ENCODE results near the gene ZNF778.
A peak's percentile ranks its signal among the peaks of the same experiment; 100 is the strongest.

Gene ZNF778

GRCh38 chr16:89194340-89195311 is 22.9 kb upstream of the ZNF778 start:
- no peak for DNase-seq (ENCODE audit: low read depth)

GRCh38 chr16:89195521-89196171 is 21.9 kb upstream of the ZNF778 start:
- DNase-seq (ENCODE audit: low read depth) = no peak

GRCh38 chr16:89197033-89197632 is 20.4 kb upstream of the ZNF778 start:
- no peak for DNase-seq (ENCODE audit: low read depth)

GRCh38 chr16:89197633-89198416 is 19.7 kb upstream of the ZNF778 start:
- DNase-seq (ENCODE audit: low read depth) = no peak

GRCh38 chr16:89198417-89199240 is 18.9 kb upstream of the ZNF778 start:
- no peak for DNase-seq (ENCODE audit: low read depth)

- DNase-seq (ENCODE audit: low read depth) = no peak
Measured at GRCh38 chr16:89199241-89200123, 18.0 kb upstream of the ZNF778 start.

- no peak for DNase-seq (ENCODE audit: low read depth)
Measured at GRCh38 chr16:89200124-89200849, 17.2 kb upstream of the ZNF778 start, which contains the start of gene SLC22A31. TSS of gene SLC22A31 (minus strand) at chr16:89200537. CDS start at chr16:89200501, 36 bp downstream.

GRCh38 chr16:89200850-89201411 is 16.6 kb upstream of the ZNF778 start:
- no peak for DNase-seq (ENCODE audit: low read depth)

- peak; percentile 60 for DNase-seq (ENCODE audit: low read depth)
Measured at GRCh38 chr16:89201439-89202377, 15.8 kb upstream of the ZNF778 start.

- no peak for DNase-seq (ENCODE audit: low read depth)
Measured at GRCh38 chr16:89202422-89203215, 14.9 kb upstream of the ZNF778 start.

- no peak for DNase-seq (ENCODE audit: low read depth)
Measured at GRCh38 chr16:89207993-89208392, 9.5 kb upstream of the ZNF778 start.

GRCh38 chr16:89209522-89210044 is 7.9 kb upstream of the ZNF778 start:
- no peak for DNase-seq (ENCODE audit: low read depth)

- DNase-seq (ENCODE audit: low read depth) = no peak
Measured at GRCh38 chr16:89210165-89210903, 7.2 kb upstream of the ZNF778 start.

- no peak for DNase-seq (ENCODE audit: low read depth)
Measured at GRCh38 chr16:89210904-89211515, 6.5 kb upstream of the ZNF778 start.

- peak; percentile 66 for DNase-seq (ENCODE audit: low read depth)
Measured at GRCh38 chr16:89216315-89217137, 977 bp upstream of the ZNF778 start.
